H1 (cell line): ENCODE measurements around the gene PAXIP1. TPM values are rescaled to one million over a fixed set of nuclear protein-coding genes. Genes with fewer than 3 reads are reported as not detected.
A peak's percentile ranks its signal among the peaks of the same experiment; 100 is the strongest.
"Not testable (repeated sequence)": the region's sequence is repeated elsewhere in the genome, so short reads cannot be mapped to it uniquely, and the experiment has no call there.

Source experiments
- CTCF ChIA-PET: fragments of 300-600 bp; sonication (Branson Sonifier 250); formaldehyde crosslinking; loops from one replicate; lab custom pipeline; 2021; ENCODE audit not compliant: partially characterized antibody; lab: Charles Lee
- POLR2A ChIA-PET: fragments of 300-600 bp; sonication (Branson Sonifier 250); formaldehyde crosslinking; loops from one replicate; lab custom pipeline; 2021; ENCODE audit warnings: inconsistent platforms; ENCODE audit not compliant: partially characterized antibody; lab: Charles Lee
- DNase-seq, 2 experiments: peaks; one replicate each; pipeline versions ENCODE4 v3.0.0 to v3.0.0-alpha.2; 2010 to 2022; ENCODE audit warnings: low spot score in 2 of 2, low read depth in 1 of 2, mixed read lengths in 1 of 2
- FAIRE-seq: peaks from 2 replicates; lab custom pipeline; 2011; peaks lifted over from hg19 to GRCh38; lab: Jason Lieb, UNC
- H2AFZ ChIP-seq: 2 replicates; pipeline ENCODE4 v1.8.1; 2012; ENCODE audit warnings: low read length, inconsistent platforms
- H2AK5ac ChIP-seq: 2 replicates; pipeline ENCODE4 v1.6.1; 2013; ENCODE audit warnings: low read depth, low read length
- H2BK120ac ChIP-seq: replicated peaks from 2 replicates; pipeline ENCODE3; 2013; ENCODE audit warnings: low read depth, low read length, inconsistent platforms
- H2BK12ac ChIP-seq: 2 replicates; pipeline ENCODE4 v1.6.1; 2013; ENCODE audit warnings: low read depth, low read length
- H2BK15ac ChIP-seq: 2 replicates; pipeline ENCODE4 v1.6.1; 2013; ENCODE audit warnings: low read length
- H2BK20ac ChIP-seq: 2 replicates; pipeline ENCODE4 v1.6.1; 2013; ENCODE audit warnings: low read length
- H2BK5ac ChIP-seq: 2 replicates; pipeline ENCODE4 v1.6.1; 2013; ENCODE audit warnings: low read depth, low read length
- H3K14ac ChIP-seq: 2 replicates; pipeline ENCODE4 v1.6.1; 2013; ENCODE audit warnings: inconsistent platforms; ENCODE audit not compliant: insufficient read length
- H3K18ac ChIP-seq: 2 replicates; pipeline ENCODE4 v1.6.1; 2013; ENCODE audit warnings: low read length; ENCODE audit errors: extremely low read depth
- H3K23ac ChIP-seq: 2 replicates; pipeline ENCODE4 v1.6.1; 2013; ENCODE audit warnings: inconsistent platforms; ENCODE audit not compliant: insufficient read length
- H3K23me2 ChIP-seq: 2 replicates; pipeline ENCODE4 v1.6.1; 2013; ENCODE audit warnings: low read depth, low read length
- H3K27ac ChIP-seq: 2 replicates; pipeline ENCODE4 v1.6.1; 2011; ENCODE audit warnings: low read depth, low read length, inconsistent platforms
- H3K27me3 ChIP-seq, 4 experiments: replicated peaks in 1 of 4; 1 replicate in 1 of 4; 2 replicates in 3 of 4; pipeline versions ENCODE4 v1.6.1 to v1.8.1; 2011 to 2013; ENCODE audit warnings: low read length in 3 of 4, mild to moderate bottlenecking in 3 of 4, inconsistent platforms in 2 of 4, mixed read lengths in 2 of 4, moderate library complexity in 1 of 4; ENCODE audit not compliant: control insufficient read depth in 3 of 4, insufficient read depth in 3 of 4; ENCODE audit errors: extremely low read depth in 1 of 4
- H3K36me3 ChIP-seq, 4 experiments: 2 replicates each; pipeline versions ENCODE4 v1.6.1 to v1.8.1; 2011 to 2013; ENCODE audit warnings: mild to moderate bottlenecking in 4 of 4, low read length in 3 of 4, moderate library complexity in 2 of 4, control low read depth in 1 of 4, inconsistent platforms in 1 of 4; ENCODE audit not compliant: insufficient read depth in 4 of 4, control insufficient read depth in 2 of 4
- H3K4ac ChIP-seq: replicated peaks from 2 replicates; pipeline ENCODE3; 2013; ENCODE audit warnings: low read length, low read depth, mixed read lengths, inconsistent platforms; ENCODE audit not compliant: insufficient read length
- H3K4me1 ChIP-seq, 4 experiments: replicated peaks in 1 of 4; 1 replicate in 1 of 4; 2 replicates in 3 of 4; pipeline versions ENCODE4 v1.6.1 to v1.8.1; 2011 to 2013; ENCODE audit warnings: low read length in 3 of 4, inconsistent platforms in 2 of 4, mixed read lengths in 1 of 4; ENCODE audit not compliant: insufficient read depth in 4 of 4, control insufficient read depth in 3 of 4
- H3K4me2 ChIP-seq, 2 experiments: 2 replicates each; pipeline versions ENCODE4 v1.6.1 to v1.8.1; 2011 to 2013; ENCODE audit warnings: low read depth in 2 of 2, low read length in 2 of 2, control low read depth in 1 of 2, inconsistent platforms in 1 of 2, mild to moderate bottlenecking in 1 of 2; ENCODE audit not compliant: insufficient read depth in 1 of 2
- H3K4me3 ChIP-seq, 4 experiments: fragments of 200-600, 300-600 bp in 1 of 4; sonication (generic), shearing (Covaris generic), sonication (Bioruptor Twin) in 1 of 4; 2 replicates each; pipeline versions ENCODE4 v1.5.1 to v1.8.1; 2011 to 2016; ENCODE audit warnings: low read length in 4 of 4, low read depth in 3 of 4, control low read depth in 2 of 4, inconsistent platforms in 2 of 4, mild to moderate bottlenecking in 2 of 4, mixed read lengths in 1 of 4, moderate library complexity in 1 of 4; ENCODE audit not compliant: insufficient read depth in 2 of 4; ENCODE audit errors: extremely low read depth in 1 of 4
- H3K56ac ChIP-seq: replicated peaks from 2 replicates; pipeline ENCODE3; 2013; ENCODE audit warnings: low read depth, mild to moderate bottlenecking, mixed read lengths, low read length, inconsistent platforms; ENCODE audit not compliant: insufficient read length
- H3K79me1 ChIP-seq: 2 replicates; pipeline ENCODE4 v1.6.1; 2013; ENCODE audit warnings: low read depth, low read length, control low read depth
- H3K79me2 ChIP-seq, 2 experiments: 2 replicates each; pipeline versions ENCODE4 v1.6.1 to v1.8.1; 2012 to 2013; ENCODE audit warnings: low read length in 2 of 2, mild to moderate bottlenecking in 2 of 2, inconsistent platforms in 1 of 2; ENCODE audit not compliant: insufficient read depth in 2 of 2, control insufficient read depth in 1 of 2
- H3K9ac ChIP-seq, 4 experiments: replicated peaks in 1 of 4; 1 replicate in 1 of 4; 2 replicates in 3 of 4; pipeline versions ENCODE4 v1.6.1 to v1.8.1; 2011 to 2013; ENCODE audit warnings: low read depth in 3 of 4, low read length in 3 of 4, control low read depth in 2 of 4, mild to moderate bottlenecking in 2 of 4, moderate library complexity in 2 of 4, inconsistent platforms in 1 of 4; ENCODE audit errors: extremely low read depth in 1 of 4
- H3K9me3 ChIP-seq, 2 experiments: 2 replicates each; pipeline versions ENCODE4 v1.6.1 to v1.8.1; 2012 to 2013; ENCODE audit warnings: mild to moderate bottlenecking in 2 of 2, moderate library complexity in 2 of 2, control low read depth in 1 of 2, inconsistent platforms in 1 of 2, low read depth in 1 of 2, low read length in 1 of 2, mixed read lengths in 1 of 2; ENCODE audit not compliant: insufficient read depth in 2 of 2
- H4K20me1 ChIP-seq, 2 experiments: replicated peaks in 1 of 2; 2 replicates each; pipeline versions ENCODE3 to v1.8.1; 2011 to 2013; ENCODE audit warnings: inconsistent platforms in 2 of 2, low read length in 2 of 2, mild to moderate bottlenecking in 1 of 2; ENCODE audit not compliant: insufficient read depth in 2 of 2, control insufficient read depth in 1 of 2
- H4K5ac ChIP-seq: 2 replicates; pipeline ENCODE4 v1.6.1; 2013; ENCODE audit warnings: low read length, low read depth, mixed read lengths, inconsistent platforms; ENCODE audit not compliant: insufficient read length
- H4K8ac ChIP-seq: 2 replicates; pipeline ENCODE4 v1.8.0; 2013; ENCODE audit warnings: mild to moderate bottlenecking, moderate library complexity, low read length, inconsistent platforms; ENCODE audit not compliant: insufficient read depth; ENCODE audit errors: extremely low read depth
- H4K91ac ChIP-seq: replicated peaks from 2 replicates; pipeline ENCODE3; 2013; ENCODE audit warnings: low read length, mixed read lengths, inconsistent platforms; ENCODE audit not compliant: insufficient read length
- WGBS, 2 experiments: shearing (Covaris generic) in 1 of 2; methylation state at CpG; one replicate each; pipeline versions ENCODE4 v1.1.6 to v1.1.7; 2013 to 2015; ENCODE audit warnings: low lambda C conversion rate in 2 of 2, mixed read lengths in 2 of 2, inconsistent platforms in 1 of 2, low coverage in 1 of 2, missing lambda C conversion rate in 1 of 2; ENCODE audit not compliant: insufficient replicate concordance in 2 of 2, insufficient coverage in 1 of 2, insufficient read length in 1 of 2; ENCODE audit errors: extremely low coverage in 1 of 2, missing lambda C conversion rate in 1 of 2; 5-methylcytosine and 5-hydroxymethylcytosine counted together
- polyA plus RNA-seq, 7 experiments: library from polyadenylated mRNA; depleted of rRNA in 3 of 7; stranded (reverse) in 5 of 7; unstranded in 2 of 7; fragments of >200 nt in 5 of 7; fragments of 200-250 nt in 2 of 7; gene quantifications; 1 replicate in 5 of 7; 2 replicates in 1 of 7; 4 replicates in 1 of 7; pipeline versions ENCODE4 v1.2.1 to v1.2.3, GENCODE V29; 2011 to 2013; ENCODE audit warnings: missing spikeins in 2 of 7, mixed read lengths in 2 of 7
- total RNA-seq: library from RNA; stranded (reverse); fragmentation: NEBNext Ultra II Directional; extraction: Animal tissue kit (Norgen Biotek cat#: 25700); gene quantifications from 2 replicates; pipeline ENCODE4 v1.2.1, GENCODE V29; 2021

PAXIP1 gene
- total and polyA plus RNA-seq, 2 of the 8 experiments (the other 6 are each of a cell fraction or from before 2014, with no cell fraction given): 32.4 to 32.8 TPM

GRCh38 chr7:154934353-154934952 lies 68.5 kb downstream of the PAXIP1 start:
- H3K27ac ChIP-seq, H2AK5ac ChIP-seq, H4K5ac ChIP-seq, H2BK120ac ChIP-seq, H3K14ac ChIP-seq, FAIRE-seq, H2BK20ac ChIP-seq, H4K91ac ChIP-seq, H3K23ac ChIP-seq, H3K79me2 ChIP-seq, H3K23me2 ChIP-seq, H3K9ac ChIP-seq, H3K4me3 ChIP-seq, H3K18ac ChIP-seq, CTCF ChIA-PET, H2BK15ac ChIP-seq, H2BK12ac ChIP-seq, H3K27me3 ChIP-seq, H2AFZ ChIP-seq, H2BK5ac ChIP-seq, H3K56ac ChIP-seq, H4K20me1 ChIP-seq, H3K4me1 ChIP-seq, H3K4me2 ChIP-seq, H4K8ac ChIP-seq, H3K4ac ChIP-seq, POLR2A ChIA-PET, H3K79me1 ChIP-seq: not testable (repeated sequence)
- Histone ChIP-seq H3K36me3 (peaks cover 0 to 12% (median 0%) of the 10 kb centered on the region in 4 experiments; a peak in 2 of 8 replicates), H3K9me3 (peaks cover 28 to 35% of the 10 kb centered on the region in 2 experiments)
- WGBS, 2 experiments: 93% methylated on average over 5 of the region's 5 CpGs; no CpG with 5 or more reads in 1 of the 2 experiments
- DNase-seq: peak in 1 of 2 experiments; percentile 47
